ENCODE measurements around the gene MYL1. TPM values are rescaled to one million over a fixed set of nuclear protein-coding genes. Genes with fewer than 3 reads are reported as not detected.

The MYL1 gene
- total RNA-seq = under 1 TPM in 1 of 4 donors, not detected in 3; 0.49 TPM

DNA sequence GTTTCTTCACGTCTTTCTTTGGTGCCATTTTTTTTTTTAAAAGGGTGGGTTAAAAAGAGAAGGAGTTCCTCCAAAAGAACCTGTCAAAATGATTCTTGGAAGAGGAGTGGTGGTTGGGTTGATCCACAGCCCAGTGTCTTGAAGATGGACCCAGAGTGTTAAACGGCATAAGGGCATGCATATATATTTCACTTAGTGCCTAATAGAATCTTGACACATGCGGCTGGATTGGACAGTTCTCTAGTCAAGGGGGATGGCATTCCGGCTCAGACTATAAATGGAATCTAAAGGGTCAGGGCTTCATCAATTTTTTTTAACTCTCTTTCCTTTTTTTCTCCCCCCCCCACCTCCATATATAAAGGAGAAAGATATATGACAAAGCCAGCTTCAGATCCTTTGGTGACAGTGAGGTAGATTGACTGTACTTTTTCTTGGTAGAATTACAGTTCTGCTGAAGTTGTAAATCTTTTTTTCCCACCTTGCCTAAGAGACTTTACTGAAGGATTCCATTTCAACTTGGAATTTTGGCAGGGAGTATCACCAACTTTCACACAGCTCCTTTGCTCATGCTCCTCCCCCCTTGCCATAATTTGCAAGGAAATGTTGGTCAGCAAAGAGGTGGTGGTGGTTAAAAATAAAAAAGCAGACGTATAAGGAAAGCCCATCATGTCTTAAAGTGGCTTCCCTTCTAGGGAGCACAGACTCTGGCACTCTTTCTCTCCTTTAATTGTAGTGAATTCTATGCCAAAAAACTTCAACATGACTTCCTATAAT lies at the start of gene MYL1:
Gene MYL1 (minus strand): TSS at position 160 of the 774 bp plus-strand sequence. CDS start 132 bp downstream, at position 28.
- H3K4me3 ChIP-seq (ENCODE audit: low read depth, poor library complexity, severe bottlenecking) = no peak within 1 kb of the TSS
- 54 to 68% methylated on average over 5 of the region's 5 CpGs for WGBS, 2 donors
- no peak for TF ChIP-seq POLR2A (IDR thresholded peaks at IDR 0.05)
- TF ChIP-seq, protein P1, sequence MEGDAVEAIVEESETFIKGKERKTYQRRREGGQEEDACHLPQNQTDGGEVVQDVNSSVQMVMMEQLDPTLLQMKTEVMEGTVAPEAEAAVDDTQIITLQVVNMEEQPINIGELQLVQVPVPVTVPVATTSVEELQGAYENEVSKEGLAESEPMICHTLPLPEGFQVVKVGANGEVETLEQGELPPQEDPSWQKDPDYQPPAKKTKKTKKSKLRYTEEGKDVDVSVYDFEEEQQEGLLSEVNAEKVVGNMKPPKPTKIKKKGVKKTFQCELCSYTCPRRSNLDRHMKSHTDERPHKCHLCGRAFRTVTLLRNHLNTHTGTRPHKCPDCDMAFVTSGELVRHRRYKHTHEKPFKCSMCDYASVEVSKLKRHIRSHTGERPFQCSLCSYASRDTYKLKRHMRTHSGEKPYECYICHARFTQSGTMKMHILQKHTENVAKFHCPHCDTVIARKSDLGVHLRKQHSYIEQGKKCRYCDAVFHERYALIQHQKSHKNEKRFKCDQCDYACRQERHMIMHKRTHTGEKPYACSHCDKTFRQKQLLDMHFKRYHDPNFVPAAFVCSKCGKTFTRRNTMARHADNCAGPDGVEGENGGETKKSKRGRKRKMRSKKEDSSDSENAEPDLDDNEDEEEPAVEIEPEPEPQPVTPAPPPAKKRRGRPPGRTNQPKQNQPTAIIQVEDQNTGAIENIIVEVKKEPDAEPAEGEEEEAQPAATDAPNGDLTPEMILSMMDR (IDR thresholded peaks at IDR 0.05) = no peak
- no peak for DNase-seq (ENCODE audit: low spot score in 2 of 2)
- intact Hi-C loops (cut with DNase I; ENCODE audit: low total_unique reads) = no loop called here

DNA sequence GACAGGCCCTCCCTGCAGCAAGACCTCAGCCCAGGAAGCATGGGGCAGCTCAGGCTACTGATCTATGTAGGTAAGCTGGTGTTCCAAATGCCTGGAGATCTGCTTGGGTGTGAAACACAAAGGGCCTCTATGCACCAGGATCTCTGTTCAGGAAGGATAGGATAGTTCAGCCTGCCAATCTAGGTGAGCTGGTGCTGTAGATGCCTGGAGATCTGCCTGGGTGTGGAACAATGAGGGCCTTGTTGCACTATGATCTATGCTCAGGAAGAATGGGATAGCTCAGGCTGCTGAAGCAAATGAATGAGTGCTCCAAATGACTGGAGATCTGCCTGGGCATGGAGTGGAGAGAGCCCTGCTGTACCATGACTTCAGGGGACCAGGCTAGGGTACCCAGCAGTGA lies 48.9 kb upstream of the MYL1 start:
- no peak for TF ChIP-seq POLR2A (IDR thresholded peaks at IDR 0.05)
- TF ChIP-seq, protein P1 (IDR thresholded peaks at IDR 0.05) = no peak
- intact Hi-C loops (cut with DNase I; ENCODE audit: low total_unique reads) = no loop called here
- DNase-seq (ENCODE audit: low spot score in 2 of 2) = no peak
- H3K4me3 ChIP-seq (ENCODE audit: low read depth, poor library complexity, severe bottlenecking) = no peak overlapping the region

DNA sequence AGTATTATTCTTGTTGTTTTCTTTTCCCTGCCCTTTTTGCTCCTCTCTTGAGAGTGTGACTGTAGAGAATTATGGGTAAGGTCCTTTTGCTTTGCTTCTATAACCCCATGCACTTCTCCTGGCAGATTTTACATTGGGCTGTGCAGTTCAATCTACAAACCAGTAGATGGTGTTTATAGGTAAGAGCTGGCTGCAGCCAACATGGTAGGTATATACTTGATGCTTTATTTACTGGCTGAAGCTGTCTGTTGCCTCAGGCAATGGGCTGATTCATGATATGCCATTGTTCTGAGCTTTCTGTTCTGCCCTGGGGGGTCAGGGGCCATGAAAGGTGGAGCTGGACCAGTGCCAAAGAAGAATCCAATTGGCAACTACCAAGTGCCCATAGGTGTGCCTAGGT lies 48.3 kb upstream of the MYL1 start:
- no peak for DNase-seq (ENCODE audit: low spot score in 2 of 2)
- H3K4me3 ChIP-seq (ENCODE audit: low read depth, poor library complexity, severe bottlenecking) = no peak overlapping the region
- TF ChIP-seq, protein P1 (IDR thresholded peaks at IDR 0.05) = no peak
- TF ChIP-seq POLR2A (IDR thresholded peaks at IDR 0.05) = no peak
- intact Hi-C loops (cut with DNase I; ENCODE audit: low total_unique reads) = no loop called here

DNA sequence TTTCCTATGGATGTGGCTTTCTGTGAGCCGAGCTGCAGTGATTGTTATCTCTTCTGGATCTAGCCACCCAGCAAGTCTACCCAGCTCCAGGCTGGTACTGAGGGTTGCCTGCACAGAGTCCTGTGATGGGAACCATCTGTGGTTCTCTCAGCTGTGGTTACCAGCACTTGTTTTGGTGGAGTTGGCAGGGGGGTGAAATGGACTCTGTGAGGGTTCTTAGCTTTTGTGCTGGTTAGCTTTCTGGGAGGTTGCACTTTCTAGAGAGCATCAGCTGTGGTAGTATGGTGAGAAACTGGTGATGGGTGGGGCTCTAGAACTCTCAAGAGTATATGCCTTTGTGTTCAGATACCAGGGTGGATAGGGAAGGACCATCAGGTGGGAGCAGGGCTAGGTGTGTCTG lies 45.4 kb upstream of the MYL1 start:
- TF ChIP-seq, protein P1 (IDR thresholded peaks at IDR 0.05) = no peak
- no peak for TF ChIP-seq POLR2A (IDR thresholded peaks at IDR 0.05)
- no peak for DNase-seq (ENCODE audit: low spot score in 2 of 2)
- WGBS, 2 donors = 23 to 57% methylated on average over 1 of the region's 1 CpG
- intact Hi-C loops (cut with DNase I; ENCODE audit: low total_unique reads) = no loop called here
- no peak overlapping the region for H3K4me3 ChIP-seq (ENCODE audit: low read depth, poor library complexity, severe bottlenecking)

DNA sequence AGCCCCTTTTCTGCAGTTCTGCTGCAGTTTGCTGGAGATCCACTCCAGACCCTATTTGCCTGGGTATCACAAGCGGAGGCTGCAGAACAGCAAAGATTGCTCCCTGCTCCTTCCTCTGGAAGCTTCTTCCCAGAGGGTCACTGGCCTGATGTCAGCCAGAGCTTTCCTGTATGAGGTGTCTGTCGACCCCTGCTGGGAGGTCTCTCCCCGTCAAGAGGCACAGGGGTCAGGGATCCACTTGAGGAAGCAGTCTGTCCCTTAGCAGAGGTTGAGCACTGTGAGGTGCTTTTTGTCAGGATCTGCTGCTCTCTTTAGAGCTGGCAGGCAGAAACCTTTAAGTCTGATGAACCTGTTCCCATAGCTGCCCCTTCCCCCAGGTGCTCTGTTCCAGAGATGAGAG lies 42.0 kb upstream of the MYL1 start:
- H3K4me3 ChIP-seq (ENCODE audit: low read depth, poor library complexity, severe bottlenecking) = no peak overlapping the region
- intact Hi-C loops (cut with DNase I; ENCODE audit: low total_unique reads) = no loop called here
- 57 to 58% methylated on average over 3 of the region's 3 CpGs for WGBS, 2 donors
- no peak for DNase-seq (ENCODE audit: low spot score in 2 of 2)
- no peak for TF ChIP-seq POLR2A (IDR thresholded peaks at IDR 0.05)
- TF ChIP-seq, protein P1 (IDR thresholded peaks at IDR 0.05) = no peak

DNA sequence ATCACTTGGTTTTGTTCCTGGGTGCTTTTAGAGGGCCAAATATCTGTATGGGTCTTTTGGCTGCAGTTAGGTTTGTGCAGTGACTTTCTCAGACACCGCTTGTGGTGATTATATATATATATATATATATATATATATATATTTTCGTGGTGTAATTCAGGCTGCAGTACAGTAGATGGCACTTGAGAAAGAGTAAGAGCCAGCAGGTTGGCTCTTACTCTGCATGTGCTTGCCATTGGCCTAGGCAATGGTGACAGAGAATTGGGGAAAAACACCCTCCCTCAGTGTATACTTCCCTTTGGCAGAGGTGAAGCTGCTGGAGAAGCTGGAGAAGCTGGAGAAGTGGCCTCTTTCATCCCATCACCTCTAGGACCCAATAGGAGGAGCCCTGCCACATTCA lies 22.2 kb upstream of the MYL1 start:
- DNase-seq (ENCODE audit: low spot score in 2 of 2) = no peak
- 52 to 55% methylated on average over 2 of the region's 2 CpGs for WGBS, 2 donors
- no peak overlapping the region for H3K4me3 ChIP-seq (ENCODE audit: low read depth, poor library complexity, severe bottlenecking)
- TF ChIP-seq, protein P1 (IDR thresholded peaks at IDR 0.05) = no peak
- TF ChIP-seq POLR2A (IDR thresholded peaks at IDR 0.05) = no peak
- intact Hi-C loops (cut with DNase I; ENCODE audit: low total_unique reads) = no loop called here
